GM23248 (cell line): ENCODE data around the gene FRMD6. TPM values are rescaled to one million over a fixed set of nuclear protein-coding genes. Genes with fewer than 3 reads are reported as not detected.
"Not testable (repeated sequence)": the region's sequence is repeated elsewhere in the genome, so short reads cannot be mapped to it uniquely, and the experiment has no call there.

ENCODE experiments used
- DNase-seq: peaks from one replicate; pipeline ENCODE4 v3.0.0-alpha.2; 2015
- H2AFZ ChIP-seq: fragments of 200-600 bp; sonication (generic); 2 replicates; pipeline ENCODE4 v1.6.1; 2016; ENCODE audit warnings: antibody characterized with exemption
- H3F3A ChIP-seq: fragments of 200-600 bp; sonication (generic); 2 replicates; pipeline ENCODE4 v1.6.1; 2016; ENCODE audit warnings: mild to moderate bottlenecking, antibody characterized with exemption, mixed run types; ENCODE audit not compliant: insufficient read depth
- H3K27ac ChIP-seq: fragments of 200-600 bp; sonication (generic); 2 replicates; pipeline ENCODE4 v1.5.1; 2016; ENCODE audit warnings: mild to moderate bottlenecking
- H3K27me3 ChIP-seq: fragments of 200-600 bp; sonication (generic); replicated peaks from 2 replicates; pipeline ENCODE4 v1.6.1; 2016; ENCODE audit warnings: mild to moderate bottlenecking; ENCODE audit not compliant: insufficient read depth
- H3K36me3 ChIP-seq: fragments of 200-600 bp; sonication (generic); 2 replicates; pipeline ENCODE4 v1.6.1; 2016; ENCODE audit warnings: low read depth, mild to moderate bottlenecking
- H3K4me1 ChIP-seq: fragments of 200-600 bp; sonication (generic); 2 replicates; pipeline ENCODE4 v1.6.1; 2016; ENCODE audit warnings: mild to moderate bottlenecking; ENCODE audit not compliant: insufficient read depth
- H3K4me2 ChIP-seq: fragments of 200-600 bp; sonication (generic); one replicate; pipeline ENCODE4 v1.6.1; 2016; ENCODE audit warnings: mild to moderate bottlenecking; ENCODE audit not compliant: unreplicated experiment
- H3K4me3 ChIP-seq: fragments of 200-600 bp; sonication (generic); 2 replicates; pipeline ENCODE4 v1.5.1; 2016; ENCODE audit warnings: mild to moderate bottlenecking
- H3K79me2 ChIP-seq: fragments of 200-600 bp; sonication (generic); 2 replicates; pipeline ENCODE4 v1.6.1; 2016; ENCODE audit warnings: mild to moderate bottlenecking; ENCODE audit not compliant: insufficient read depth
- H3K9ac ChIP-seq: fragments of 200-600 bp; sonication (generic); 2 replicates; pipeline ENCODE4 v1.6.1; 2016; ENCODE audit warnings: mild to moderate bottlenecking
- H3K9me2 ChIP-seq: fragments of 200-600 bp; sonication (generic); 2 replicates; pipeline ENCODE4 v1.6.1; 2016; ENCODE audit warnings: mixed run types, mild to moderate bottlenecking, moderate library complexity; ENCODE audit not compliant: insufficient read depth
- H3K9me3 ChIP-seq: fragments of 200-600 bp; sonication (generic); one replicate; pipeline ENCODE4 v1.6.1; 2017; ENCODE audit warnings: low read depth
- H4K20me1 ChIP-seq: fragments of 200-600 bp; sonication (generic); 2 replicates; pipeline ENCODE4 v1.6.0; 2016; ENCODE audit not compliant: insufficient read depth
- EZH2 ChIP-seq: fragments of 200-600 bp; sonication (generic); IDR thresholded peaks from 2 replicates; pipeline ENCODE4 v1.6.1; 2018; ENCODE audit warnings: antibody characterized with exemption, mild to moderate bottlenecking; ENCODE audit not compliant: insufficient read depth, poor library complexity, severe bottlenecking
- EZH2phosphoT487 ChIP-seq: fragments of 200-600 bp; sonication (generic); IDR thresholded peaks from 2 replicates; pipeline ENCODE4 v1.6.1; 2018; ENCODE audit warnings: antibody characterized with exemption, moderate library complexity, mild to moderate bottlenecking, low read depth; ENCODE audit not compliant: insufficient read depth
- WGBS, 2 experiments: methylation state at CpG; one replicate each; pipeline ENCODE4 v1.1.6; 2015 to 2017; ENCODE audit warnings: low lambda C conversion rate in 2 of 2, low coverage in 1 of 2; ENCODE audit errors: missing lambda C conversion rate in 2 of 2; 5-methylcytosine and 5-hydroxymethylcytosine counted together
- in situ Hi-C: fragments of 300-500 bp; cut with MboI; formaldehyde crosslinking; loops from 2 replicates; pipeline ENCODE4 v1.15.0; 2020
- polyA plus RNA-seq: library from polyadenylated mRNA; unstranded; fragments of >200 nt; fragmentation: Nextera tagmentation; extraction: Ambion mirVana; gene quantifications from 2 replicates; pipeline ENCODE4 v1.2.1, GENCODE V29; 2016
- total RNA-seq: library from RNA; depleted of rRNA; stranded (reverse); fragments of >200 nt; shearing (Covaris generic); gene quantifications from 2 replicates; pipeline ENCODE4 v1.2.3, GENCODE V29; 2014

FRMD6 gene
- total and polyA plus RNA-seq, 2 experiments from 2014 or later: 550 to 795 TPM

- 87 to 91% methylated on average over 13 of the region's 13 CpGs for WGBS, 2 experiments
- in situ Hi-C loops: no loop called here
- no peaks in the 10 kb centered on the region for H3K9me2 ChIP-seq
- no peak overlapping the region for H3K4me3 ChIP-seq
- no peaks in the 10 kb centered on the region for H3F3A ChIP-seq
- H2AFZ ChIP-seq: no peak overlapping the region
- no peak overlapping the region for H3K27ac ChIP-seq
- H3K36me3 ChIP-seq: no peaks in the 10 kb centered on the region
- H3K4me2 ChIP-seq: no peak overlapping the region
- no peak overlapping the region for H3K9ac ChIP-seq
- H4K20me1 ChIP-seq: no peaks in the 10 kb centered on the region
- H3K79me2 ChIP-seq: no peaks in the 10 kb centered on the region
- no peak for DNase-seq
- H3K27me3 ChIP-seq: no peaks in the 10 kb centered on the region
- H3K9me3 ChIP-seq: no peaks in the 10 kb centered on the region
- TF ChIP-seq EZH2phosphoT487 (no peak), EZH2 (no peak)
- no peaks in the 10 kb centered on the region for H3K4me1 ChIP-seq
These were observed 98.8 kb downstream of the FRMD6 start for GRCh38 chr14:51750542-51750941.

DNA sequence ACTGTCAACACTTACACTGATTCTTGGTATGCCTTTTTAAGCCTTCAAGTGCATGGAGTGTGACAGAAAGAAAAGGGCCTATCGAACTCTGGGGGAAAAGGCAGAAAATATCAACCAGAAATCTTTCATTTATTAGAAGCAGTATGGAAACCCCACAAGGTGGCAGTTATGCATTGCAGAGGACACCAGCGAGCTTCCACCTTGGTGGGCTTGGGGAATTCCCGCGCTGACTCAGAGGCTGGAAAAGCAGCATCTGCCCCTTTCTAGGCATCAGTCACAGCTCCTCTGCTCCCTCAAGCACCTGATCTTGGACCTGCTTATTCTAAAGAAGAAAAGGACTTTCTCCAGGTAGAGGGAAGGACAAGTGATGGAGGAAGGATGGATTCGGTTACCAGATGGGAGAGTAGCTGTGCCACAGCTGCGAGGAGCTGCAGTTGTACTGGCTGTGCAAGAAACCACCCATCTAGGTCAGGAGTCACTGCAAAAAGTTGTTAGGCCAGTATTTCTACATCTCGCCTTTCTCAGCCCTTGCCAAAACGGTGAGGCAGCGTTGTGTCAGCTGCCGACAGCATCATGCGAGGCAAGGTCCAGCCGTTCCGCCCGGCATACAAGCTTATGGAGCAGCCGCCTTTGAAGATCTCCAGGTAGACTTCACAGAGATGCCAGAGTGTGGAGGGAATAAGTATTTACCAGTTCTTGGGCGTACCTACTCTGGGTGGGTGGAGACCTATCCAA is 100.1 kb downstream of the FRMD6 start:
- H3K36me3 ChIP-seq, H3K4me2 ChIP-seq, H3K27ac ChIP-seq, H3K4me1 ChIP-seq, in situ Hi-C loops, H4K20me1 ChIP-seq, H3K9ac ChIP-seq, H3K9me3 ChIP-seq, H3K9me2 ChIP-seq, H3K4me3 ChIP-seq, DNase-seq, H3K27me3 ChIP-seq, H2AFZ ChIP-seq, H3F3A ChIP-seq, H3K79me2 ChIP-seq: not testable (repeated sequence)
- WGBS, 2 experiments: 89 to 93% methylated on average over 16 of the region's 16 CpGs

- in situ Hi-C loops, H3K4me3 ChIP-seq: not testable (repeated sequence)
- 71 to 72% methylated on average over 7 of the region's 7 CpGs for WGBS, 2 experiments
These were observed 106.0 kb downstream of the FRMD6 start for GRCh38 chr14:51757756-51758155.

DNA sequence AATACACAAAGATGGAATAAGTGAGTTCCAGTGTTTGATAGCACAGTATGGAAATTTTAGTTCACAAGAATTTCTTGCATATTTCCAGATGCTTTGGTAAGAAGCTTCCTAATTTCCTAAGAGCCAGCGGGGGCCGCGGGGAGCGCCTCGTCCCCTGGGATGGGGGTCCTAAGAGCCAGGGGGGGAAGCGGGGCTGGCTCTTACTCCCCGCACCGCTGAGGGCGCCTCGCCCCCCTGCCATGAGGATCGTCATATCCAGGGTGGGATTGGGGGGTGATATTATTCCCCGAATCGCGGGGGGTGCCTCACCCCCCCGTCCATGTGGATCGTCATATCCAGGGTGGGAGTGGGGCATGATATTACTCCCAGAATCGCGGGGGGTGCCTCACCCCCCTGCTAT is 108.2 kb downstream of the FRMD6 start:
- TF ChIP-seq EZH2phosphoT487 (no peak), EZH2 (no peak)
- no peak overlapping the region for H3K4me2 ChIP-seq
- 80 to 93% methylated on average over 10 to 18 of the region's 18 CpGs for WGBS, 2 experiments

More at GRCh38 chr14:51757756-51758155, 106.0 kb downstream of the FRMD6 start:
- H3K4me2 ChIP-seq, H3K27me3 ChIP-seq, H4K20me1 ChIP-seq, H2AFZ ChIP-seq, H3K9me2 ChIP-seq, H3K4me1 ChIP-seq, H3F3A ChIP-seq, H3K27ac ChIP-seq, H3K9ac ChIP-seq, H3K9me3 ChIP-seq, H3K79me2 ChIP-seq, H3K36me3 ChIP-seq, DNase-seq: not testable (repeated sequence)

GRCh38 chr14:51765726-51766125 is 114.0 kb downstream of the FRMD6 start:
- WGBS, 2 experiments: 79 to 83% methylated on average over 13 of the region's 13 CpGs

More for the DNA sequence above, 108.2 kb downstream of the FRMD6 start:
- Histone ChIP-seq H3F3A (no peaks in the 10 kb centered on the region), H3K9ac (no peak overlapping the region), H2AFZ (no peak overlapping the region), H3K79me2 (no peaks in the 10 kb centered on the region), H3K36me3 (no peaks in the 10 kb centered on the region), H3K9me3 (no peaks in the 10 kb centered on the region), H3K4me1 (no peaks in the 10 kb centered on the region), H3K27ac (no peak overlapping the region), H3K9me2 (no peaks in the 10 kb centered on the region), H3K27me3 (no peaks in the 10 kb centered on the region), H4K20me1 (no peaks in the 10 kb centered on the region), H3K4me3 (no peak overlapping the region)
- in situ Hi-C loops: no loop called here
- DNase-seq: no peak

GRCh38 chr14:51766586-51766985 is 114.9 kb downstream of the FRMD6 start:
- H3F3A ChIP-seq, DNase-seq, H3K9me3 ChIP-seq, H3K4me3 ChIP-seq, H4K20me1 ChIP-seq, H3K4me1 ChIP-seq, H3K36me3 ChIP-seq, H3K27me3 ChIP-seq, H3K4me2 ChIP-seq, in situ Hi-C loops, H2AFZ ChIP-seq, H3K79me2 ChIP-seq, H3K27ac ChIP-seq, H3K9ac ChIP-seq, H3K9me2 ChIP-seq: not testable (repeated sequence)
- 31 to 38% methylated on average over 8 of the region's 8 CpGs for WGBS, 2 experiments

More at GRCh38 chr14:51765726-51766125, 114.0 kb downstream of the FRMD6 start:
- H3K79me2 ChIP-seq, H3K4me2 ChIP-seq, H3K27me3 ChIP-seq, H3K9ac ChIP-seq, H3K9me3 ChIP-seq, in situ Hi-C loops, H3F3A ChIP-seq, H4K20me1 ChIP-seq, H3K36me3 ChIP-seq, H3K4me3 ChIP-seq, H3K27ac ChIP-seq, H2AFZ ChIP-seq, H3K4me1 ChIP-seq, H3K9me2 ChIP-seq: not testable (repeated sequence)
- DNase-seq: peak; percentile 13

DNA sequence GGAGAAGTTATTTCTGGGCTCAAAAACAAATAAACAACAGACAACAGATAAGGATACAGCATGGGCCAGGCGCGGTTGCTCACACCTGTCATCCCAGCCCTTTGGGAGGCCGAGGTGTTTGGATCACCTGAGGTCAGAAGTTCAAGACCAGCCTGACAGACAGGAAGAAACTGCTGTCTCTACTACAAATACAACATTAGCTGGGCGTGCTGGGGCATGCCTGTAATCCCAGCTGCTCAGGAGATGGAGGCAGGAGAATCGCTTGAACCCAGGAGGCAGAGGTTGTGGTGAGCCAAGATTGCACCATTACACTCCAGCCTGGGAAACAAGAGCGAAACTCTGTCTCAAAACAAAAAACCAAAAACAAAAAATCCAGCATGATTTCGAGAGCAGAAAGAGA is 117.6 kb downstream of the FRMD6 start:
- H3K9me2 ChIP-seq, H3K27me3 ChIP-seq, in situ Hi-C loops, H3K4me3 ChIP-seq, H3K4me2 ChIP-seq, H2AFZ ChIP-seq, H3K9me3 ChIP-seq, DNase-seq, H4K20me1 ChIP-seq, H3K9ac ChIP-seq, H3K36me3 ChIP-seq, H3K4me1 ChIP-seq, H3K79me2 ChIP-seq, H3K27ac ChIP-seq, H3F3A ChIP-seq: not testable (repeated sequence)
- 83 to 84% methylated on average over 7 of the region's 7 CpGs for whole genome bisulfite sequencing, 2 experiments
